ENCODE data around the gene NOL3. TPM values are rescaled to one million over a fixed set of nuclear protein-coding genes. Genes with fewer than 3 reads are reported as not detected.

Gene NOL3
- total RNA-seq, 1 donor from 2014 or later, result 20.2 TPM

- intact Hi-C loops (cut with micrococcal nuclease), result no loop called here
These were observed 32.1 kb downstream of the NOL3 start for GRCh38 chr16:67202426-67202825.

DNA sequence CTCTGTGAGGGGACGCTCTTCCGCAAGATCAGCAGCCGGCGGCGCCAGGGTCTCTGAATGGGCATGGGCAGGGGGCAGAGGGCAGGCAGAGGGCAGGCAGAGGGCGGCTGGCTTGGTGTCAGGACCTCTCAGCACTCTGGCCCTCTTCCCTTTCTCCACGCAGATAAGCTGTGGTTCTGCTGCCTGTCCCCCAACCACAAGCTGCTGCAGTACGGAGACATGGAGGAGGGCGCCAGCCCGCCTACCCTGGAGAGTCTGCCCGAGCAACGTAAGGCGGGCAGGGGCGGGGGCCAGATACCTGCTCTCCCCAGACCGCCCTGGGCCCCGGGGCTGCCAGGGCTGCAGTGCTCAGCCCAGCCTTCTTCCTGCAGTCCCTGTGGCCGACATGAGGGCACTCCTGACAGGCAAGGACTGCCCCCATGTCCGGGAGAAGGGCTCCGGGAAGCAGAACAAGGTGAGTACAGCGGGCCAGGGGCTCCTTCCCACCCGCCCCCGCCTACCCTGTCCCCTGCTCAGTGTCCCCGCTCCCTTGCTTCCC lies 32.7 kb downstream of the NOL3 start:
- intact Hi-C loops (cut with micrococcal nuclease), result no loop called here

GRCh38 chr16:67204076-67204475 lies 33.7 kb downstream of the NOL3 start:
- intact Hi-C loops (cut with micrococcal nuclease), result no loop called here

DNA sequence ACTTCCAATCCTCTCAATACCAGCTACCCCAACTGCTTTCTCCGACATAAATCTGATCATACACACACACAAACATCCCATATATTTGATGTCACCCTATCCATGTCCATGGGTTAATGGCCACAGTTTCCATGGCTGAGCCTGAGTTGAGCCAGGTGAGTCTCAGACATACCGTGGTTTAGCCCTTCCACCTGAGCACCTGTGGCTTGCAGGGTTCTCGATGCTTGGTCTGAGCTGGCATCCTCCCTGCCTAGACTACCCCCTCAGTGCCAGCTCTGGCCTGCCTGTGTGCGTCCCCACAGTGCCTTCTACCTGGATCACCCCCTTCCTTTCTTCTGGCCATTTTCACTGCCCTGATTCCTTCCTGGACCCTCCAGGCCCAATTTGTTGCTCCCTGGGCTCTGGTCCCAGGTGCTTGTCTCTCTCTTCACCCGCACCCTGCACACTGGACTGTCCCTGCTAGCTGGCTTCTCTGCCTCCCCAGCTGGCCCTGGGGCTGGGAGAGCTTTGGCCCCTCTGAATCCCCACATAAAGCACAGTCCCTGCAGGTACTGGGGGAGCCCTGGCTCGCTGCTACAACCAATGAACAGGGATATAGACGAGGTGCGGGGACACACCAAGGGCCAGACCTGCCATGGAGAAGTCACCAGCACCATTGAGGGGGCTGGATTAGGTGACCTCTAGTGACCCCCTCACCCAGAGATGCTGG lies 35.9 kb downstream of the NOL3 start:
- intact Hi-C loops (cut with micrococcal nuclease), result no loop called here

DNA sequence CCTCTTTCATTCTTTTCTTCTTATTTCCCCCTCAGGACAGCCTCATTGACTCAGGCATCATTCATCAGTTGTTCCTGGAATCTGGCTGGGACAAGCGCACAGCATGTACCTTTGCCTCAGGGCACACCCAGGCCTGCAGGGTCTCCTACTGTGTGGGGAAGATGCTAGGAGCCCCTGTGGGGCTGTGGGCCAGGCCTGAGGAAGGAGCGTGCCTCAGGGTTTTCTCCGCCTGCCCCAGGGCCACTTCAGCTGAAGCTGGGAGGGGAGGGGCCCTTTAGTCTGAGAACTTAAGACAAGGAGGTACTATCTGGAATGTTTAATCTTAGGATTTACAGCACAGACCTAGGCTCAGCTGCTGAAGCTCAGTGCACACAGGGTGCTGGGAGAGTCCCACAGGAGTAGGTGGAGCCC lies 36.5 kb downstream of the NOL3 start:
- intact Hi-C loops (cut with micrococcal nuclease), result no loop called here

DNA sequence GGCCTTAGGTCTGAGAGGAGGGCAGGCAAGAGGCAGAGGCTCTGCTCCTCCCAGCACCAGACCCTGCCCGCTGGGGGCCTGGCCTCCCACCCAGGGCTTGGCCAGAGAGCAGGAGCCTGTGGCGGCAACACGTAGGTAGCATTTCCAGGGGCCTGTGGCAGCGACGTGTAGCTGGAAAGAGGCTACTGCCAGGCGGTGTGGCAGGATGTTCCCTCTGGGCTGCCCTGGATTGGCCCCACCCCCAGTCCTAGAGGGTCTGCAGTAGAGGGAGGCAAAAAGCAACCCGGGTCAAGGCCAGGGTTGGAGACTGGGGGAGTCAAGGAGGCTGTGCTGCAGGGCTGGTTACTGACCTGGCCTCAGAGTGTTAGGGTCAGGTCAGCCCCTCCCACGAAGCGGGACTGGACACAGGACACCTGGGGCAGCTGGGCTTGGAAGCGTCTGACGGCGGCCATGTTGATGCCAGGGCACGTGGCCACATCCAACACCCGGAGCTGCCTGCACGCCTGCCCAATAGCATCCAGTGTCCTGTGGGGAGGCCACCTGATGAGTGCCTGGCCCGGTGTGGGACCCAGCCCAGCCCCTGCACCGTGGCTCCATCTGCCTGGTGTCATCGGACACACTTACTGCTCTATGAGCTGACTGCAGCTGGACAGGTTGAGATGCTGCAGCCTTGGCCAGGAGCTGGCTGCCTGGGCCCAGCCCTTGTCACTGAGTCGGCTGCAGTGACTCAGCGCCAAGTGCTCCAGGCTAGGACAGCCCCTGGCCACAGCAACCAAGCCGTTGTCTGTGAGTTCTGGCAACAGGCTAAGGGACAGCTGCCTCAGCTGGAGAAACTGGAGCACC lies 37.1 kb downstream of the NOL3 start:
- intact Hi-C loops (cut with micrococcal nuclease), result no loop called here

DNA sequence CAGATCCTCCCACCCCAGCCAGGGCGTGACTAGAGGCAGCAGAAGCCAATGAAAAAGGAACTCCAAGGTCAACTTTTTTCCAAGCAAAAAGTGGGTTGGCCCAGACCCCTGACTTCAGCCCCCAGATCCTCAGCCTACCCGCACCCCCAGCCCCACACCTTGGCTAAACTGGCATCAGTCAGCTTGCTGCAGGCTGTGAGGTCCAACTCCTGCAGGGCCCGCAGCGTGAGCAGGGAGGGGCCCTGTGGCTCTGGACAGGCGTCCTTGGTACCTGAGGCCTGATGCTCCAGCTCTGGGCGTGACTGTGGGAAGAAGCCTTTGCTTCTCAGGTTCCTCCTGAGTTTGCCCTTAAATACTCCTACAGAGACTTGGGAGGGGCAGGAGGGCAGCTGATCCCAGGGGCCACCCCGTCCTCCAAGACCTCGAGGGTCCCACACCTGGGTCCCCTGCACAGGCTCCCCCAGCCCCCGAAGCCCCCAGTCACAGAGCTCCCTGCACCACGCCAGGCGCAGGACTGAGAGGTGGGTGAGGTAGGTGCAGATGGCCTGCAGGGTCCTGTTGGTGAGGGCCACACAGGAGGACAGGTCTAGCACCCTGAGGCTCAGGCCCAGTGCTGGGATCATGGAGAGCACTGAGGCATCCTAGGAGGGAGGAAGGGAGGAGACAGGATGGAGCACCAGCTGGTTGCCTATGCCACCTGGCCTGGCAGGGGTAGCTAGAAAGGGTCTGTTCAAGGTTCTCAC lies 38.0 kb downstream of the NOL3 start:
- intact Hi-C loops (cut with micrococcal nuclease), result no loop called here

GRCh38 chr16:67209565-67209964 lies 39.2 kb downstream of the NOL3 start:
- intact Hi-C loops (cut with micrococcal nuclease), result no loop called here

- intact Hi-C loops (cut with micrococcal nuclease), result no loop called here
These were observed 40.0 kb downstream of the NOL3 start for GRCh38 chr16:67210069-67210937.

DNA sequence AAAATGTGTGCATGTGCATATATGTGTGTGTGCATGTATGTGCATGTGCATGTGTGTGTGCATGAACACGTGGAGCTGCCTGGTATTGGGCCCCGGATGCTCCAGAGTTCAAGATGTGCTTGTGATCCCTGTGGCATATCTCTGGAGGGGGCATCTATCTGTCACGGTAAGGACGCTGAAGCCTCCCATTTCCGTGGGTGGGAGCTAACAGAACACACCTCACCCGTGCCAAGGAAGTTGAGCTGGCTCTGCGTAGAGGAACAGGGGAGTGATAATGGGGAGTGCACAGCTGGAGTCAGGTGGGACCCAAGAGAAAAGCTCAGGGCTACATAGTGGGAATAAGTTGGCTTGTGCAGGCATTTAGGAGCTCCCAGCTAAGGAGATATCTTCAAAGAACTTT lies 41.3 kb downstream of the NOL3 start:
- intact Hi-C loops (cut with micrococcal nuclease), result no loop called here

DNA sequence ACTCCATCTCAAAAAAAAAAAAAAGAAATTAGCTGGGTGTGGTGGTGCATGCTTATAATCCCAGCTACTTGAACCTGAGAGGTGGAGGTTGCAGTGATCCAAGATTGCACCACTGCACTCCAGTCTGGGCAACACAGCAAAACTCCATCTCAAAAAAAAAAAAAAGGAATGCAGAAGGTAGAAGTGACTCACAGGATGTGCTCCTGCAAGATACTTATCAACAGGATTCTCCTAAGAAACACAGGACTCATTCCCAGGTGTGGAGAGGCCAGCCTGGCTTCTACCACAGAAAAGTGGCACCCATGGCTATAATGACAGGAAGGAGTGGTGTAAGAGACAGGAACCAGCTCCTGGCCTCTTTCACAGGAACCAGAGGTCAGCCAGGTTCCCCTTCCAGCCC lies 42.4 kb downstream of the NOL3 start:
- intact Hi-C loops (cut with micrococcal nuclease), result no loop called here

DNA sequence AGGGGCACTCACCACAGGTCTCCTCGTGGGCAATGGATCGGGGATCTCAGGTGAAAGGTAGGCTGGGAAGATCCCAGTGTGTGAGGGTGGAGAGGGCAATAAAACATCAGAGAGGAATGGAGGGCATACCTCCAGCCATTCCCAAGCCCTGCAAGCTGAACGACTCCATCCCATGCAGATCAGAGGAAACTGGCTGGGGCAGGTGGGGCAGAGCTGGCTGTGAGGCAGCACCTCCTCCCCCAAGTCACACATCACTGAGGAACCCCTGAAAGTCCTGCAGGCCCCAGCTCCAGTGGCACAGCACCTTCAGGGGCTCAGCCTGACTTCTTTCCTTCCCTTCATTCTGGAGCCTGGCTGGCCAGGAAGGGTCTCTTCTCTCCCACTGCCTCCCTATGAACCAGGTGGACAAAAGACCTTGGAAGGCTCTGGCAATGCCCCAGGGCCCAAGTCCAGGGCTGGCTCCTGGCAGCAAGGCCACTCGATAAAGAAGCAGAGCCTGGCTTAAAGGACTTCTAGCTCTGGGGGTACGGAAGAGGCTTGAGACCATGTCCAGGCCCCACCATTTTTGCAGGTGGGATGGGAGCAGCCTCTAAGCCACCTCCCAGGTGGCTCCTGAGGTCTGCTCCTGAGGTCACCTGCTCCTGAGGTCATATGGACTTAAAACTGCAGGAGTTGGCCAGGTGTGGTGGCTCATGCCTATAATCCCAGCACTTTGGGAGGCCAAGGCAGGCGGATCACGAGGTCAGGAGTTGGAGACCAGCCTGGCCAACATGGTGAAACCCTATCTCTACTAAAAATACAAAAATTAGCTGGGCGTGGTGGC lies 43.1 kb downstream of the NOL3 start:
- intact Hi-C loops (cut with micrococcal nuclease), result no loop called here

DNA sequence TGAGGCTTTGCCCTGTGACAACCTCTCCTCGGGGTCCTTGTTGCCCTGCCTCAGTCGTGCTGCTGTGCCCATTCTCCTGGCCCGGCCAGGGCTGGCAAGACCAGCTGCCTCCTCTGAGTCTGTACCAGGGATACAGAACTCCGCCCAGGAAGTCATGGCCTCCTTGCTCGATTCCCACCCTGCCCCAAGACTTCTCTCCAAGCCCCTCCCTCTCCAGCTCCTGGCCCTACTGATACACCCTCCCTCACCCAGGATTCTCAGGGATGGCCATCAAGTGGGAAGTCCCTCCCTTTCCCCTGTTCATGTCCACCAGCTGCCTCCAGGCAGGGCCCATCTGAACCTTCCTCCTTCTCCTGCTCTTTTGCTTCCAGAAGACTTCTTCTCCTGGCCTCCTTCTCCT lies 45.4 kb downstream of the NOL3 start:
- intact Hi-C loops (cut with micrococcal nuclease), result no loop called here

GRCh38 chr16:67216612-67217490 lies 46.5 kb downstream of the NOL3 start:
- intact Hi-C loops (cut with micrococcal nuclease), result no loop called here

DNA sequence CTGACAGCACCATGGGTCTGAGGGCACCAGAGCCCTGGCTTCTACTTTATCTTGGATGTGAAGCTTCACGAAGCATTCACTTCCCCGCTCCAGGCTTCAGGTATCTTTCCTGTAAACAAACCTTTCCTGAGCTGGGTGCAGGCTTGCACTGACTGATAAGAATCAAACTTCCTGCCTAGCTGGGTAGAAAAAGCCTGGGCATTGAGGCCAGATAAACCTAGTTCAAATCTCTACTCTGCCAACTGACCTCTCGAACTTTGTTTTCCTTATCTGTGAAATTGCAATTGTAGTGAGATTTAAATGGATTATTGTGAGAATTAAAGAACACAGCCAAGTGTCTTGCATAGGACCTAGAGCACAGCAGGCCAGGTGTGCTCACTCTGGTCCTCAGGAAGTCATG lies 53.7 kb downstream of the NOL3 start:
- intact Hi-C loops (cut with micrococcal nuclease), result no loop called here

All from T-helper 2 cell treated with Interferon-gamma antibody and Interleukin-4, amounts not matched to agents 100 ng/mL and 5 ng/mL, for 36 hours (primary cell).